BE2C (cell line): ENCODE results near the gene DBNDD1.

Experiments used
- DNase-seq: peaks from one replicate; pipeline ENCODE4 v3.0.0-alpha.2; 2020
- H3K27me3 ChIP-seq: fragments of 250-450 bp; sonication (Bioruptor Pico); 2 replicates; pipeline ENCODE4 v1.5.1; 2020; ENCODE audit warnings: mild to moderate bottlenecking
- H3K36me3 ChIP-seq: fragments of 250-450 bp; sonication (Bioruptor Pico); 2 replicates; pipeline ENCODE4 v1.5.1; 2020; ENCODE audit warnings: mild to moderate bottlenecking
- H3K4me1 ChIP-seq: fragments of 250-450 bp; sonication (Bioruptor Pico); 2 replicates; pipeline ENCODE4 v1.5.1; 2020
- H3K4me3 ChIP-seq: 2 replicates; pipeline ENCODE4 v1.5.1; 2011; ENCODE audit warnings: low read depth, low read length
- H3K9me3 ChIP-seq: fragments of 250-450 bp; sonication (Bioruptor Pico); 2 replicates; pipeline ENCODE4 v1.5.1; 2020
- CTCF ChIP-seq: IDR thresholded peaks from 2 replicates; pipeline ENCODE4 v1.5.1; 2012; ENCODE audit warnings: mild to moderate bottlenecking, low read depth, low read length

DBNDD1 gene

GRCh38 chr16:90053902-90054500 is 34.7 kb upstream of the DBNDD1 start:
- no peak for TF ChIP-seq CTCF
- Histone ChIP-seq H3K9me3 (peaks cover 5% of the 10 kb centered on the region; the same call in 1 of the 2 replicates), H3K27me3 (no peaks in the 10 kb centered on the region), H3K4me3 (no peak overlapping the region), H3K36me3 (no peaks in the 10 kb centered on the region), H3K4me1 (no peaks in the 10 kb centered on the region)
- DNase-seq, result no peak

GRCh38 chr16:90050969-90051368 is 31.7 kb upstream of the DBNDD1 start:
- no peak for DNase-seq
- TF ChIP-seq CTCF, result no peak

GRCh38 chr16:90048737-90049330 is 29.6 kb upstream of the DBNDD1 start:
- DNase-seq, result no peak
- Histone ChIP-seq H3K9me3 (no peaks in the 10 kb centered on the region), H3K4me1 (no peaks in the 10 kb centered on the region; the same call in 1 of the 2 replicates), H3K27me3 (no peaks in the 10 kb centered on the region), H3K36me3 (no peaks in the 10 kb centered on the region), H3K4me3 (no peak overlapping the region)
- no peak for TF ChIP-seq CTCF

More at GRCh38 chr16:90050969-90051368, 31.7 kb upstream of the DBNDD1 start:
- no peaks in the 10 kb centered on the region for H3K36me3 ChIP-seq
- H3K4me3 ChIP-seq, result no peak overlapping the region
- no peaks in the 10 kb centered on the region; the same call in 1 of the 2 replicates for H3K4me1 ChIP-seq
- H3K27me3 ChIP-seq, result no peaks in the 10 kb centered on the region
- H3K9me3 ChIP-seq, result peaks cover 5% of the 10 kb centered on the region; the same call in 1 of the 2 replicates

GRCh38 chr16:90048347-90048722 is 29.1 kb upstream of the DBNDD1 start:
- Histone ChIP-seq H3K36me3 (peaks cover 3% of the 10 kb centered on the region; the same call in 1 of the 2 replicates), H3K4me3 (no peak overlapping the region), H3K4me1 (no peaks in the 10 kb centered on the region; the same call in 1 of the 2 replicates), H3K27me3 (no peaks in the 10 kb centered on the region), H3K9me3 (no peaks in the 10 kb centered on the region)
- TF ChIP-seq CTCF, result no peak
- DNase-seq, result no peak

DNA sequence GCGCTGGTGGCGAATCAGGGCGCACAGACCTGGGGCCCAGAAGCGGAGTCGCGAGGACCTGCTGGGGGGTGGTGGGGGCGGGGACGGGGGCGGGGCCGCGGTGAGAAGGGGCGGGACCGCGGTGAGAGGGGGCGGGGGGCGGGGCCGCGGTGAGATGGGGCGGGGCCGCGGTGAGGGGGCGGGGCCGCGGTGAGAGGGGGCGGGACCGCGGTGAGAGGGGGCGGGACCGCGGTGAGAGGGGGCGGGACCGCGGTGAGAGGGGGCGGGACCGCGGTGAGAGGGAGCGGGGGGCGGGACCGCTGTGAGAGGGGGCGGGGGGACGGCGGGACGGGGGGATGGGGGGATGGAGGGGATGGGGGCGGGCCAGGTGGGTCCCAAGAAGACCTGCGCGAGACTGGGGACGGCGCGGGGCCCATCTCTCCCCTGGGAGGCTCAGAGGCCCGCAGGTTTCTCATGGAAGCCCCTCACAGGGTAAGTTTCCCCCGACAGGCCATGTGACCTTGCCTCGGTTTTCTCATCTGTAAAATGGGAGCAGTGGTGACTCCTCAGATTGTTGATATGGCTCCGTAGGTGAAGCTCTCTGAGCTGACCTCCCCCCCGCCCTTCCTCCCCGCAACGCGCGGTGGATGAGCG is 28.6 kb upstream of the DBNDD1 start:
- H3K4me1 ChIP-seq, result no peaks in the 10 kb centered on the region; the same call in 1 of the 2 replicates
- DNase-seq, result no peak
- no peaks in the 10 kb centered on the region for H3K27me3 ChIP-seq
- TF ChIP-seq CTCF, result no peak
- H3K9me3 ChIP-seq, result no peaks in the 10 kb centered on the region
- H3K4me3 ChIP-seq, result peak overlapping the region; percentile 56
- H3K36me3 ChIP-seq, result peaks cover 3% of the 10 kb centered on the region; the same call in 1 of the 2 replicates
